SK-N-DZ (cell line): ENCODE measurements around the gene ADAT3. TPM values are rescaled to one million over a fixed set of nuclear protein-coding genes. Genes with fewer than 3 reads are reported as not detected.

ENCODE experiments used
- DNase-seq: peaks from one replicate; pipeline ENCODE4 v3.0.0-alpha.2; 2015; ENCODE audit warnings: low spot score
- polyA plus RNA-seq, 2 experiments: library from polyadenylated mRNA; depleted of rRNA; stranded (reverse); fragments of >200 nt; gene quantifications; 2 replicates each; pipeline ENCODE4 v1.2.3, GENCODE V29; 2014

The ADAT3 gene
- 6.3 and 9.5 TPM in 2 replicates for polyA plus RNA-seq (2014; cell fraction: cytosol; rRNA removed)
- 6.1 and 7.3 TPM in 2 replicates for polyA plus RNA-seq (2014; cell fraction: nucleus; rRNA removed)

GRCh38 chr19:1905110-1905862 is at the start of gene ADAT3, which contains the start of gene SCAMP4:
TSS of gene ADAT3 (plus strand) at chr19:1905399. CDS start at chr19:1912048, 6,649 bp downstream.
TSS of gene SCAMP4 (plus strand) at chr19:1905399. CDS start at chr19:1915020, 9,621 bp downstream.
- DNase-seq = peak; percentile 97

- DNase-seq = no peak
These were observed 49.4 kb upstream of the ADAT3 start for GRCh38 chr19:1855828-1856255.

- DNase-seq = no peak
These were observed 48.9 kb upstream of the ADAT3 start for GRCh38 chr19:1856345-1856697.

GRCh38 chr19:1856698-1857603 is 48.2 kb upstream of the ADAT3 start:
- no peak for DNase-seq

GRCh38 chr19:1857648-1858326 is 47.4 kb upstream of the ADAT3 start:
- no peak for DNase-seq

- DNase-seq = no peak
These were observed 46.7 kb upstream of the ADAT3 start for GRCh38 chr19:1858412-1859081.

GRCh38 chr19:1859331-1859781 is 45.8 kb upstream of the ADAT3 start:
- DNase-seq = no peak

- peak; percentile 59 for DNase-seq
These were observed 45.0 kb upstream of the ADAT3 start for GRCh38 chr19:1860042-1860775.

- DNase-seq = no peak
These were observed 44.2 kb upstream of the ADAT3 start for GRCh38 chr19:1860821-1861598.

GRCh38 chr19:1861599-1862031 is 43.6 kb upstream of the ADAT3 start:
- no peak for DNase-seq

GRCh38 chr19:1862068-1862423 is 43.2 kb upstream of the ADAT3 start:
- DNase-seq = no peak

GRCh38 chr19:1862424-1863327 is 42.5 kb upstream of the ADAT3 start:
- DNase-seq = no peak

- no peak for DNase-seq
These were observed 41.9 kb upstream of the ADAT3 start, which contains the start of gene KLF16 for GRCh38 chr19:1863328-1863637. TSS of gene KLF16 (minus strand) at chr19:1863579. CDS start at chr19:1863497, 82 bp downstream.

- DNase-seq = peak; percentile 88
These were observed 41.3 kb upstream of the ADAT3 start for GRCh38 chr19:1863638-1864479.

GRCh38 chr19:1864480-1865171 is 40.6 kb upstream of the ADAT3 start:
- peak; percentile 73 for DNase-seq

GRCh38 chr19:1865172-1866010 is 39.8 kb upstream of the ADAT3 start:
- no peak for DNase-seq
